GM15510 (cell line): ENCODE measurements around the gene RPL13A.
A peak's percentile ranks its signal among the peaks of the same experiment; 100 is the strongest.

Experiments used
- POLR2A ChIP-seq: IDR thresholded peaks from 3 replicates; pipeline ENCODE4 v1.6.1; 2011; ENCODE audit warnings: borderline replicate concordance; ENCODE audit not compliant: insufficient read length; ENCODE audit errors: extremely low read depth

The RPL13A gene

GRCh38 chr19:49470615-49470978, 16.8 kb upstream of the RPL13A start:
- no peak for TF ChIP-seq POLR2A

- no peak for TF ChIP-seq POLR2A
Measured at GRCh38 chr19:49472936-49473335, 14.5 kb upstream of the RPL13A start.

GRCh38 chr19:49473868-49474541, 13.4 kb upstream of the RPL13A start, which contains the start of gene FLT3LG:
TSS of gene FLT3LG (plus strand) at chr19:49474215. CDS start at chr19:49474640, 425 bp downstream.
- peak; percentile 44 for TF ChIP-seq POLR2A

- TF ChIP-seq POLR2A: no peak
Measured at GRCh38 chr19:49474542-49474924, 12.9 kb upstream of the RPL13A start.

GRCh38 chr19:49475191-49475917, 12.1 kb upstream of the RPL13A start:
- no peak for TF ChIP-seq POLR2A

DNA sequence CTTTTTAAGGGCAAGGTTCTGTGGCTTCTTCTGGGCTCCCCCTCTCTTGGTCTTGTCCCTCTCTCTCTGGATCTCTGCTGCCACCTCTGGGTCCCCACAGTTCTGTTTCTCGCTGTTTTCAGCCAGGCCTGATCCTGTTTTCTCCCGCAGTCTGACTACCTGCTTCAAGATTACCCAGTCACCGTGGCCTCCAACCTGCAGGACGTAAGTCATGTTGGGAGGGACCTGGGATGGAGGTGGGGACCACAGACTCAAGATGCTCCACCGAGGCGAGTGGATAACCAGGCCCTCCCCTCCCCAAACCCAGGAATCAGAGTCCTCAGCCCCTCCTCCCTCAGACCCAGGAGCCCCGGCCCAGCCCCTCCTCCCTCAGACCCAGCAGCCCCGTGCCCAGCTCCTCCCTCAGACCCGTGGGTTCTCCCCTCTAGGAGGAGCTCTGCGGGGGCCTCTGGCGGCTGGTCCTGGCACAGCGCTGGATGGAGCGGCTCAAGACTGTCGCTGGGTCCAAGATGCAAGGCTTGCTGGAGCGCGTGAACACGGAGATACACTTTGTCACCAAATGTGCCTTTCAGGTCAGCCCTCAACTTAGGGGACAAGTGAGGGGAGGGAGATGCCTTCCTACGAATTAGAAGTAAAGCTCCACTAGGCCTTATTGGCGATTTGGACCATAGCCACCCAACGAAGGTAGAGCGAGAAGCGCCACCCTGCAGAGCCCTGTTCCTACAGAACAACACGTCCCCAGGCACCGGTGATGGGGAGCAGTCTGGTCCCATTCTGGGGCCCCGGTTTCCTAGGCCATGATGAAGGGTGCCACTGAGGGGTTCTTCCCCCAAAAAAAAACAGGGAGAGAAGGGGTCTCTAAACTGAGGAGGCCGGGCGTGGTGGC, 11.2 kb upstream of the RPL13A start:
- no peak for TF ChIP-seq POLR2A

- TF ChIP-seq POLR2A: no peak
Measured at GRCh38 chr19:49479975-49480628, 7.3 kb upstream of the RPL13A start.

GRCh38 chr19:49481020-49481683, 6.3 kb upstream of the RPL13A start:
- no peak for TF ChIP-seq POLR2A

- no peak for TF ChIP-seq POLR2A
Measured at GRCh38 chr19:49486232-49486631, 1.2 kb upstream of the RPL13A start.

DNA sequence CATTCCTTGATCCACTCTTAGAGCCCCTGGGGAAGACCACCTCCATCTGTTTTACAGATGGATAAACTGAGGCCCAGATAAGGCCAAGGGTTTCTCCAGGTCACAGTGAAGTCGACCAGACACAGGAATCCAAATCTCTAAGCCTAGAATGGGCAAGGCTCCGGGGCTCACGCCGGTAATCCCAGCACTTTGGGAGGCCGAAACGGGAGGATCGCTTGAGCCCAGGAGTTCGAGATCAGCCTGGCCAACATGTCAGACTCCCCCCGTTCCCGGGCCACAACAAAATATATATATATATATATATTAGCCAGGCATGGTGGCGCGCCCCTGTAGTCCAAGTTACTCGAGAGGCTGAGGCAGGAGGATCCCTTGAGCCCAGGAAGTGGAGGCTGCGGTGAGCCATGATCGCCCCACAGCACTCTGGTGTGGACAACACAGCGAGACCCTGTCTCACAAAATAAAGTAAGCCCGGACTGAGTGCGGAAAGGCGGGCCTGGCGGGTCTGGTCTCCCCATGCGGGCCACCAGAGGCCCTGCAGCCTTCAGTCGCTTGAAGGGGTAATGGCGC, 615 bp upstream of the RPL13A start:
- TF ChIP-seq POLR2A: no peak

GRCh38 chr19:49488046-49488862, 846 bp downstream of the RPL13A start:
- TF ChIP-seq POLR2A: no peak

GRCh38 chr19:49488863-49489537, 1.6 kb downstream of the RPL13A start:
- TF ChIP-seq POLR2A: no peak
